Uterus (tissue), 4 donors: Measurements from ENCODE around the gene CASQ1. TPM values are rescaled to one million over a fixed set of nuclear protein-coding genes. Genes with fewer than 3 reads are reported as not detected.

Source experiments
- DNase-seq, 2 donors: peaks; one replicate each; pipeline ENCODE4 v3.0.0-alpha.2; 2019 to 2020
- H3K27ac ChIP-seq, 2 donors: fragments of 200-600 bp; sonication (generic); 1 replicate in 1 of 2; 2 replicates in 1 of 2; pipeline ENCODE4 v1.5.1; 2016 to 2018
- H3K27me3 ChIP-seq, 2 donors: fragments of 200-600 bp; sonication (generic); one replicate each; pipeline ENCODE4 v1.5.1; 2018 to 2019; ENCODE audit warnings: control low read depth in 1 of 2
- H3K36me3 ChIP-seq, 2 donors: fragments of 200-600 bp; sonication (generic); one replicate each; pipeline ENCODE4 v1.5.1; 2019; ENCODE audit warnings: control low read depth in 1 of 2
- H3K4me1 ChIP-seq, 2 donors: fragments of 200-600 bp; sonication (generic); one replicate each; pipeline ENCODE4 v1.5.1; 2018 to 2019; ENCODE audit warnings: control low read depth in 1 of 2
- H3K4me3 ChIP-seq, 2 donors: fragments of 200-600 bp; sonication (generic); 1 replicate in 1 of 2; 2 replicates in 1 of 2; pipeline ENCODE4 v1.5.1; 2018 to 2019; ENCODE audit warnings: mild to moderate bottlenecking in 1 of 2
- H3K9me3 ChIP-seq, 2 donors: fragments of 200-600 bp; sonication (generic); one replicate each; pipeline ENCODE4 v1.5.1; 2019; ENCODE audit warnings: control low read depth in 1 of 2
- POLR2A ChIP-seq, 2 donors: fragments of 450-650 bp; IDR thresholded peaks; one replicate each; pipeline ENCODE4 v1.6.1; 2016; ENCODE audit warnings: antibody characterized with exemption in 2 of 2, mild to moderate bottlenecking in 1 of 2, moderate library complexity in 1 of 2
- intact Hi-C: fragments of 100-400 bp; cut with DNase I; formaldehyde crosslinking; loops from one replicate; pipeline ENCODE4 v1.15.1; 2023; ENCODE audit warnings: low total_unique reads
- total RNA-seq, 4 donors: library from RNA; depleted of rRNA in 3 of 4; stranded (reverse); fragments of >200 nt in 3 of 4; gene quantifications; one replicate each; pipeline versions ENCODE4 v1.1.0 to v1.2.4, GENCODE V29; 2014 to 2023
- TF ChIP-seq, protein P1 (sequence below), 4 experiments: fragments of 200-600 bp in 2 of 4; fragments of 450-650 bp in 2 of 4; sonication (generic) in 2 of 4; IDR thresholded peaks; one replicate each; pipeline ENCODE4 v1.5.1; 2016 to 2019; ENCODE audit warnings: antibody characterized with exemption in 4 of 4, mild to moderate bottlenecking in 2 of 4, moderate library complexity in 1 of 4
- donor health status: DM: yes; HTN: yes; CAD: no.

The CASQ1 gene
- total RNA-seq, 4 donors from 2014 or later = 0.26 to 0.48 (median 0.34) TPM; not detected in 1

DNA sequence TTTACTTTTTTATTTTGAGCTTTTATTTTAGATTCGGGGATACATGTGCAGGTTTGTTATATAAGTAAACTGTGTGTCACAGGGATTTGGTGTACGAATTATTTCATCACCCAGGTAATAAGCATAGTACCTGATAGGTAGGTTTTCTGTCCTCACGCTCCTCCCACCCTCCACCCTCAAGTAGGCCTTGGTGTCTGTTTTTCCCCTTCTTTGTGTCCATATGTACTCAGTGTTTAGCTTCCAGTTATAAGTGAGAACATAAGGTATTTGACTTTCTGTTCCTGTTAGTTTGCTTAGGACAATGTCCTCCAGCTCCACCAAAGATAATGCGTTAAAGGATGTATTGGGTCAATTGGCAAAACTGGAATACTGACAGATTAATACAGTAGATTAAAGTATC lies 33.2 kb upstream of the CASQ1 start:
- Histone ChIP-seq H3K9me3 (no peaks in the 10 kb centered on the region), H3K36me3 (no peaks in the 10 kb centered on the region), H3K4me3 (no peak overlapping the region), H3K4me1 (no peaks in the 10 kb centered on the region), H3K27ac (no peak overlapping the region), H3K27me3 (no peaks in the 10 kb centered on the region)
- intact Hi-C loops = no loop called here
- no peak for DNase-seq
- TF ChIP-seq POLR2A (IDR thresholded peaks at IDR 0.05) = no peak
- TF ChIP-seq, protein P1, sequence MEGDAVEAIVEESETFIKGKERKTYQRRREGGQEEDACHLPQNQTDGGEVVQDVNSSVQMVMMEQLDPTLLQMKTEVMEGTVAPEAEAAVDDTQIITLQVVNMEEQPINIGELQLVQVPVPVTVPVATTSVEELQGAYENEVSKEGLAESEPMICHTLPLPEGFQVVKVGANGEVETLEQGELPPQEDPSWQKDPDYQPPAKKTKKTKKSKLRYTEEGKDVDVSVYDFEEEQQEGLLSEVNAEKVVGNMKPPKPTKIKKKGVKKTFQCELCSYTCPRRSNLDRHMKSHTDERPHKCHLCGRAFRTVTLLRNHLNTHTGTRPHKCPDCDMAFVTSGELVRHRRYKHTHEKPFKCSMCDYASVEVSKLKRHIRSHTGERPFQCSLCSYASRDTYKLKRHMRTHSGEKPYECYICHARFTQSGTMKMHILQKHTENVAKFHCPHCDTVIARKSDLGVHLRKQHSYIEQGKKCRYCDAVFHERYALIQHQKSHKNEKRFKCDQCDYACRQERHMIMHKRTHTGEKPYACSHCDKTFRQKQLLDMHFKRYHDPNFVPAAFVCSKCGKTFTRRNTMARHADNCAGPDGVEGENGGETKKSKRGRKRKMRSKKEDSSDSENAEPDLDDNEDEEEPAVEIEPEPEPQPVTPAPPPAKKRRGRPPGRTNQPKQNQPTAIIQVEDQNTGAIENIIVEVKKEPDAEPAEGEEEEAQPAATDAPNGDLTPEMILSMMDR (IDR thresholded peaks at IDR 0.05) = no peak

DNA sequence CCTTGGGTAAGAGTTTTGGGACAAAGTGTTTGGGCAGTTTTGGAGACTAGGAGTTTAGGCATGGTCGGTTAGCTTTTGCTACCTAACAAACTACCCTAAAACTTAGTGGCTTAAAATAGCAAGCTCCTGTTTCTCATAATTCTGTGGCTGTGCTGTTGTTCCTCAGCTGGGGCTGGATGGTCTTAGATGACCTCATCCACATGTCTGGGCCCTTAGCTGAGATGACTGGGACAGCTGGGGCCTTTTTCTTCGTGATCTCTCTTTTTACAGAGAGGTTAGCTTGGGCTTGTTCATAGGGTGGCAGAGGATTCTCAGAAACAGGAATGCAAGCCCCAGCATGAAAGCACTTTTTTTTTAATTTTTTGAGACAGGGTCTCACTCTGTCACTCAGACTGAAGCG lies 32.3 kb upstream of the CASQ1 start:
- TF ChIP-seq POLR2A (IDR thresholded peaks at IDR 0.05) = no peak
- TF ChIP-seq, protein P1 (IDR thresholded peaks at IDR 0.05) = no peak
- intact Hi-C loops = no loop called here
- no peak overlapping the region for H3K4me3 ChIP-seq
- H3K9me3 ChIP-seq = no peaks in the 10 kb centered on the region
- no peaks in the 10 kb centered on the region for H3K27me3 ChIP-seq
- DNase-seq = no peak
- H3K27ac ChIP-seq = no peak overlapping the region
- no peaks in the 10 kb centered on the region for H3K4me1 ChIP-seq
- no peaks in the 10 kb centered on the region for H3K36me3 ChIP-seq

DNA sequence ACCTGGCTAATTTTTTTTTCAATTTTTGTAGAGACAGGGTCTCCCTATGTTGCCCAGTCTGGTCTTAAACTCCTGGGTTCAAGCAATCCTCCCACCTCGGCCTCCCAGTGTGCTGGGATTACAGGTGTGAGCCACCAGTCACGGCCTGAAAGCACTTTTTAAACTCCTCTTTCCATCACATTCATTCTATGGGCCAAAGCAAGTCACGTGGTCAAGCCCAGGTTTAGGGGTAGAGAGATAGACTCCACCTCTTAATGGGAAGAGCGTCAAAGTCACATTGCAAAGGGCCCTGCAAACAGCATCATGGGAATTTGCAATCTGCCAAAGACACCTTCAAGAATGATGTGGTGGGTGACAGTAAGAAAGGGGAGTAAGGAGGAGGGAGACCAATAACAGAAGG lies 31.8 kb upstream of the CASQ1 start:
- Histone ChIP-seq H3K27me3 (no peaks in the 10 kb centered on the region), H3K36me3 (no peaks in the 10 kb centered on the region), H3K4me3 (no peak overlapping the region), H3K4me1 (no peaks in the 10 kb centered on the region), H3K27ac (no peak overlapping the region), H3K9me3 (no peaks in the 10 kb centered on the region)
- intact Hi-C loops = no loop called here
- no peak for TF ChIP-seq POLR2A (IDR thresholded peaks at IDR 0.05)
- TF ChIP-seq, protein P1 (IDR thresholded peaks at IDR 0.05) = no peak
- DNase-seq = no peak

GRCh38 chr1:160159846-160160245 lies 30.5 kb upstream of the CASQ1 start:
- intact Hi-C loops = no loop called here
- no peaks in the 10 kb centered on the region for H3K36me3 ChIP-seq
- TF ChIP-seq, protein P1 (IDR thresholded peaks at IDR 0.05) = no peak
- TF ChIP-seq POLR2A (IDR thresholded peaks at IDR 0.05) = no peak
- H3K4me1 ChIP-seq = no peaks in the 10 kb centered on the region
- no peak overlapping the region for H3K27ac ChIP-seq
- no peak overlapping the region for H3K4me3 ChIP-seq
- no peak for DNase-seq
- H3K9me3 ChIP-seq = no peaks in the 10 kb centered on the region
- no peaks in the 10 kb centered on the region for H3K27me3 ChIP-seq

DNA sequence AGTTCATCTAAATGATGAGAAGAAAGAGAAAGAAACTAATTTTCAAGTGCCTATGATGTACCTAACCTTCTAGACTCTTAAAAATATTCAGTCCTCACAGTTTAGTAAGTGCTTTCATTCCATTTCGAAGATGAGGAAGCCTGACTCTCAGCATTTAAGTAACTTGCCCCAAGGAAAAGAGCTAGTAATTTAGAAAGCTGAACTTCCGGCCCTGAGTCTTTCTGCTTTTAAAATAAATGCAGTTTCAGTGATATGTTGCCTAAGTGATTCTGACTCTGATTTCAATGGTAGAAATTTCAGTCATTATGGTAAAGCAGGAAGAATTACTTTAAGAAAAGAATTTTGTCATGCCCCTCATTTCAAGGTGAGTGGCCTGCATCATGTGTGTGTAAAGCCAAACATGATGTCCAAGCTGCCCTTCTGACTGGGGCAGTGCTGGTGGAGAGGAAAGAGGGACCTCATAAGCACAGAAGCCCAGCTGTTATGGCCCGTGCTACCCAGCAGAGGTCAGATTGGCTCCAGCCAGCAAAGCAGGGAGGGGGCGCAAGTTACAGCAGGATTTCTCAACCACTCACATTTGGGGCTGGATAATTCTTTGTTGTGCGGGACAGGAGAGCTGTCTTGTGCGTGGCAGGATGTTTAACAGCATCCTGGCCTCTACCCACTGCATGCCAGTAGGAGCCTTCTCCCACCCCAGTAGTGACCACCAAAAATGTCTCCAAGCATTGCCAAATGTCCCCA lies 28.2 kb upstream of the CASQ1 start:
- Histone ChIP-seq H3K9me3 (no peaks in the 10 kb centered on the region), H3K36me3 (no peaks in the 10 kb centered on the region), H3K27me3 (no peaks in the 10 kb centered on the region), H3K4me1 (no peaks in the 10 kb centered on the region), H3K27ac (no peak overlapping the region), H3K4me3 (no peak overlapping the region)
- intact Hi-C loops = no loop called here
- no peak for DNase-seq
- TF ChIP-seq, protein P1 (IDR thresholded peaks at IDR 0.05) = no peak
- no peak for TF ChIP-seq POLR2A (IDR thresholded peaks at IDR 0.05)
